Measurements from ENCODE around the gene HNRNPU.

The HNRNPU gene

DNA sequence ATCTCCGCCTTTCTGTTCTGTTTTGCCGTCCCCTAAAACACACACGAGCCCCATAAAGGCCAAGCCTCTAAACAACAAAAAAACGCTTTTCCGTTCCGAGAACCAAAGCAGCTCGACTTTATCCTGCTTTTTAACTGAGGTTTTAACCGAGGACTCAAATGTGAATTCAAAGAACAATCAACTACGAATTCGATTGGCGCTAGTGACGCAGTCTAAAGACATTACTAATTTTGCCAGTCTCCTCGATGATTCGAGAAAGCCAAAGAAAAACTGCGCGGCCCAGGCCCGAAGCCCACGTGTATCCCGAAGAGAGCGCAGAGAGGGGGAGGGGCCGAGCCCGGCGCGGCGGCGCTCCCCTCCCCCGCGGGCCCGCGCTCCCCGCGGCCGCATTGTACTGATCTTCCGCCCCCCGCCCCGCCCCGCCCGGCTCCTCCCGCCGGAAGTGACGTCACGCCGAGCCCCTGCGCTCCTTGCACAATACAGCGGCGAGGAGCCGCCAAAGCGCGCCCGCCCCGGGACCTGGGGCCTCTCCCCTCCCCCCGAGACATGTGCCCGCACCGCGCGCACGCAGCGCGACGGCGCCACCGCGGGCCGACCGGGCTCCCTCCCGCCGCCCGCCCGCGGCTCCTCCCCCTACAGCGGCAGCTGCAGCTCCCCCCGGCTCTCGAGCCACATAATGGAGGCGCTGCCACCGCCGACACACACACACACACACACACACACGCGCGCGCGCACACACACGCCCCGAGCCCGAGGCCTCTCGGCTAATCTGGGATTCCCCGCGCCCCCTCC is 1.4 kb downstream of the HNRNPU start:
- DNase-seq: peak; percentile 97

GRCh38 chr1:244862354-244862698 is 2.0 kb downstream of the HNRNPU start:
- DNase-seq: no peak

DNA sequence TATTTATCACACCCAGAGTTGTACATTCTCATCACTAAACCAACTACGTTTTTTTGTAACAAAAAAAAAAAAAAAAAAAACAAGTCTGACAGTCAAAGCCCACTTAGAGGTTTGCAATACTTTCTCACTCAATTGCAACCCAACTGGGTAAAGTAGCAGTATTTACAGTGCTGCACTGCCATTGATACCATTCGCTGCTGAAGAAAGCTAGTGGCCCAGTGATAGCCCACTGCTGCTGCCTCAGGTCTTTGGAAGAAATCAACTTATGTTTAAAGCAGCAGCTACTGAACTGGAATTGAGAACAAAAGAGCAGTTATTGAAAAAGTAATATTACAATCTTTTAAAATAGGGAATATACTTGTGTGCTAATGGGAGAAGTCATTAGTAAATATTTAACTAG is 2.7 kb downstream of the HNRNPU start:
- no peak for DNase-seq

DNA sequence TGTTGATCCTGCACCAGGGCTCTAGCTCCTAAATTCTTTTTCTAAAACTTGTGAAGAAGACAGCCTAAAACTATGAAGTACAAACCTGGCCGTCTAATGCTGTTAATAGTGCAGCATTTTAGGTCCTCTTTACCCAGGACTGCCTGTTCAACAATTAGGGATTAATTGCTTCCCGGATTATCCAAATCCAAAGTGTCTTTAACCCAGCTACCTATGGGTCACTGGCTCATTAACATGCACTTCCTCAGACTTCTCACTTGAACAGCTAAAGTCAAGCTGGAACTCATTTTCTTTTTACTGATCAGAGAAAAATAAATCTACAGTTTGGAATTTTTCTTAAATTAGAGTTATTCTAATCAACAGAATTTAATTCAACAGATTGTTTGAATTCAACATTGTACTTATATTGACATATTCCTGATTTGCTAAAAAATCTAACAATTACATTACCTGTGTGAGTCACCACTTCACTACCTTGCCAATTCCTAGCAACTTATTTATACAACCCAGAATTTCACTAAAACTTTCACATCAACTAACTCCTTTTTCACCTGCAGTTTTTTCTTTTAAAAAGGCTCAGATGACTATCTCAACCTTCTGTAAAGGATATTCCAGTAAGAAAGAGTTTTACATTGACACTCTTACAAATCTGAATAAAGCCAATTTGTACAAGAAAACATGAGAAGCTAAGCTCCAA is 3.3 kb downstream of the HNRNPU start:
- DNase-seq: no peak

GRCh38 chr1:244860078-244860477 is 4.3 kb downstream of the HNRNPU start:
- DNase-seq: no peak

DNA sequence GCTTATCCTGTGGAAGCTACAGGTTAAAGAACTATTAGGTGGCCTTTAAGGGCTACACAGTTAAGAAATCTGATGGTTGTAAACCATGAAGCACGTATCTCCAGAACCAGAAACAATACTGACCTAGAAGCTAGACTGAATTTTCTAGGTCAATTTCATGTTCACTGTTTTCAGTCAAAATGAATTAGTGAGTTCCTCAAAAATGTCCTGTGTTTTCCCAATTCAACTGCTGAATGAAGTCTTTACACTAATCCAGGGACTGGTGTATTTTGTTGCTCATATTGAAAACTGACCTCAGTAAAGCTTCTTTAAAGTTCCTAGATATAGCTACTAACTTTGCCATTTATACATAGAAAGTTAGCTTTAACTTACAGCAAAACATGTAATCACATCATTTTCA is 6.0 kb downstream of the HNRNPU start:
- no peak for DNase-seq

DNA sequence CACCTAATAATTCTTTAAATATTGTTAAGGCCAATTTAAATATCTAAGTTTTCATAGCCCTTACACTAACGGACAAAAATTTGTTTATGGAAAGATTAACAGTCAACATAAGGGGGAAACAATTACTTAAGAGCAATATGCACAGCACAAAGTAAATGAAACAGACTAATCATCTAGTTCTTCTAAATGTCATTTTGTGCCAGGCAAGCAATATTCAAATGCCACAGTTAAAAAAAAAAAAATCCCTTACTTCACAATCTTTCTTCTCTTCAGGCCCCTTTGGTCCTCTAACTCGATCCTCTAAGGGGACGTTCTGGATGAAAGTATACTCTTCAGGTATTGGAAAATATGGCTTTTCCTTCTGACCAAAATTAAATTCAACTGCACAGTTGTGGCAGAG is 6.6 kb downstream of the HNRNPU start:
- DNase-seq: no peak

- no peak for DNase-seq
These were observed 9.3 kb downstream of the HNRNPU start for GRCh38 chr1:244854865-244855578.

- DNase-seq: no peak
These were observed 10.2 kb downstream of the HNRNPU start for GRCh38 chr1:244854166-244854565.

GRCh38 chr1:244852694-244853093 is 11.6 kb downstream of the HNRNPU start:
- no peak for DNase-seq

DNA sequence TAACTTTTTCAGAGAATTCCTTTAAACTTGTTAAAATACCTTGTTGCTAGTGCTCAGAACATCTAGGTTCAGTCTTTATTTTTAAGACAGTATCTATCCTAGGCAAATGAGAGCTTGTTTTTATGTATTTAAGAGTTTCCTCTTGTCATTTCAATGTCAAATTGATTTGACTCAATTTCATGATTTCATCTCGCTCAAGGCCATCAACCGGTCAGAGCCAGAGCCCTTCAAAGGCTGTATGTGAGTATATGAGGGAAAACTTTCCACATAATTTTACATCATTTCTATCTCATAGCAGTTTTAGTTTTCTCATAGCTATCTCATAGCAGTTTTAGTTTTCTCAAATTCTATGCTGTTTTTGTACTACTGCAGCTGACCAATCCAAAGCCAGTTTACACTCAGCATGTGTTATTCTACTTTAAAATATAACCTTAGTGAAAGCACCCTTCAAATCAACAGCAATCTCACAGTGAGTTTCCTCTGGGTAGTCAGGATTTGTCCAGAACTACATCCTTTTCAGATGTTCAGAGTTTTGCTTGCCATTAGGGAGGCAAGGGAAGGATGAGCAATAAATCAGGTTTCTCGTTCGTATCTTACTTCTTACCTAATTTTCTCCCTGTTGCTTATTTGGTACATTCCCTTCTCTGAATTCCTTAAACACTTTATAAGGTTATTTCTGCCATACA is 12.7 kb downstream of the HNRNPU start:
- DNase-seq: no peak

- no peak for DNase-seq
These were observed 13.4 kb downstream of the HNRNPU start for GRCh38 chr1:244850896-244851295.

- no peak for DNase-seq
These were observed 14.1 kb downstream of the HNRNPU start for GRCh38 chr1:244850099-244850852.

DNA sequence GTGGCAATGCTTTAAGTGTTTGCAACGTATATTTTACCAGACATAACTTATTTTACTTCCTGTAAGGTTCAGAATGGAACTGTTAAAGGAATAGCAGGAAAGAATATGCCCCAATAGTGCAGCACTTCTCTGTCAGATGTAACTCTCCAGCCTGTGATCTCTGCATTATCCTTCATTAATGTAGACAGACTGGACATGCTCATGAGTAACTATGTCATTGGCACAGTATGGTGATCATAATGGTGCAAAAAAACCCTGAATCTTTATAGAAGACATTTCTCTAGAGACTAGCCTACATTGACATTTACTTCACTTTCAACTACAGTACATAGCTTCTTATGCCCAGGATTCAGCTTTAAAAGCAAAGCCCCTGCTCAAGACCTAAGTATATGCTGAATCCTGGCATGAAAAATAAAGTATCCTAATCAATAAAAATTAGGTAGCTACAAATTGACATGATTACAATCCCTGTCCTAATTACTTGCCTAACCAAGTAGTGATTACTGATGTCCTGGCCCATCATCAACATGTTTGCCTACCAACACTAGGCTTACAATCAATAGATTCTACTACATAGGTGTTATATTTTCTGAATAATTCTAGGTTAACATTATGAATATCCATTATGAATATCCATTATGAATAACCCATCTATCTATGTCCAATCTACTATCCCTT is 15.0 kb downstream of the HNRNPU start:
- no peak for DNase-seq

- DNase-seq: no peak
These were observed 17.7 kb downstream of the HNRNPU start for GRCh38 chr1:244846653-244847052.

DNA sequence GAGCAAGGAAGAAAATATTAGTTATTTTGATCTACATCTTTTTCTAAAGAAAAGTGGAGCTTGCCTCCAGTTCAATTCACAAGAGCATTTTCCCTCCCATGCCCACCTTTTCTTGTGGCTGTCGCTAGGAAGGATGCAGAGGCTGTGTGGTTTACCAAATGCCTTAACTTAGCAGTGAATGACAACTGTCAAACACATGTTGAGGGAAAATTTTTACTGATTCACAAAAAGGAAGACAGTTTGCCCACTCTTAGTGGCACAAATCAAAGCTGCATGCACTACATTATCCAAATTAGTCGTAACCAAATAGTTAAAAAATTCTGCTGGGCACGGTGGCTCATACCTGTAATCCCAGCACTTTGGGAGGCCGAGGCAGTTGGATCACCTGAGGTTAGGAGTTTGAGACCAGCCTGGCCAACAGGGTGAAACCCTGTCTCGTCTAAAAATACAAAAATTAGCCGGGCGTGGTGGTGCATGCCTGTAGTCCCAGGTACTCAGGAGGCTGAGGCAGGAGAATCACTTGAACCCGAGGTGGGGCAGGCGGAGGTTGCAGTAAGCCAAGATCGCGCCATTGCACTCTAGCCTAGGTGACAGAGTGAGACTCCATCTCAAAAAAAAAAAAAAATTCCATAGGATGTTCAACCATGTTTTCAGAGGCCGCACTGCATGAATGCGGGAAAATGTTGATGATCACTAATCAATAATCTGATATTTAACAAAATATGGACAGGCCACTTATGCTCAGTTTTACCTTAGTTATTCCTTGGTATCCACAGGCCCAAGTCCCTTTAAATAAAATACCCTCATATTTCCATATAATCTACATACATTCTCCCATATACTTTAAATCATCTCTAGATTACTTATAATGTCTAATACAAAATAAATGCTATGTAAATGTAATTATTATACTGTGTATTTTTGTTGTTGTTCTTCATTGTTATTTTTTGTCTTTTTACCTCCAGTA is 19.9 kb downstream of the HNRNPU start:
- no peak for DNase-seq

- DNase-seq: no peak
These were observed 21.0 kb downstream of the HNRNPU start for GRCh38 chr1:244843148-244843978.

GRCh38 chr1:244841273-244841927 is 22.9 kb downstream of the HNRNPU start:
- DNase-seq: no peak

GRCh38 chr1:244840219-244840794 is 24.0 kb downstream of the HNRNPU start:
- no peak for DNase-seq

Data from COR-L47 (cell line).